A172 (cell line): Measurements from ENCODE around the gene S100A4. TPM values are rescaled to one million over a fixed set of nuclear protein-coding genes. Genes with fewer than 3 reads are reported as not detected.
"Not testable (repeated sequence)": the region's sequence is repeated elsewhere in the genome, so short reads cannot be mapped to it uniquely, and the experiment has no call there.

ENCODE experiments used
- DNase-seq: peaks from one replicate; pipeline ENCODE4 v3.0.0-alpha.2; 2015; ENCODE audit warnings: low spot score
- total RNA-seq: library from RNA; depleted of rRNA; stranded (reverse); fragments of >200 nt; shearing (Covaris generic); gene quantifications from 2 replicates; pipeline ENCODE4 v1.2.3, GENCODE V29; 2014

Gene S100A4
- total RNA-seq, 1 experiment from 2014 or later = 3,194 TPM

- peak; percentile 83 for DNase-seq
These were observed 22.2 kb upstream of the S100A4 start for GRCh38 chr1:153567621-153568366.

DNA sequence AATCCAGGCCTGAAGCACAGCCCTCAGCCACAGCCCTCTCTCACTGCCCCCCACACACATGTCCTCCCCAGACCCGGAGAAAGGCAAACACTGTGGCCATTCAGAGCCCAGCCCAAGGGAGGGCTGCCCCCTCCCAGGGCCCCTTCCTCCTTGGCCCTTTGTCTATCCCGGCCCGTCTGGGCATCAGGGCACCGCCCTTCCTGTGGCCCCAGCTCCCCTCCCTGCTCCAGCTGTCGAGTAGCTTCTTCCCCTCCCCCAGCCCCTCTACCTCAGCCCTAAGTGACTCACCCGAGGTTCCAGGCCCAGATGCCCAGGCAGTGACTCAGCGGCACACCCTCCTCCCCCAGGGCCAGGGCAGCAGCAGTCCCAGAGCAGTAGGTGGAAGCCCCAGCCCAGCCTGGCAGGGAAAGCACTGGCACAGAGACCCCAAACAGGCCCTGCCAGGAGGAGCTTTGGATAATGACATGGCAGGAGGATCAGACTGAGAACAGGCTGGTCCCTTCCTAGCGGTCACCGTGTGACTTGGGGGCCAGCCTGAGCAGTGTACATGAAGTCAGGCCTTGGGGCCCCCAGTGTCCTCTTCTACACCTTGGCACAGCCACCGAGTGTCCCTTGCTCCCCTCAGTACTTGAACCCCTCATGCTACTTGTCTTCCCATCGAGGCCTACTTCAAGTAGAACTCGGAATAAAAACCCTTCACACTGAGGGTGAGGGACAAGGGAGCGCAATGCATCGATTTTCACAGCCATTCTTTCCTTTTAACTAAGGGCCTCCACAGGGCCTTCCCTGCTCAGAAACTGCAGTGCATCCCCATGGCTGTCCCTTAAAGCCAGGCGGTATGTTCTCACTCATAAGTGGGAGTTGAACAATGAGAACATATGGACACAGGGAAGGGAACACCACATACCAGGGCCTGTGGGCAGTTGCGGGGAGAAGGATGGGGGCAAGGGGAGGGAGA, 21.1 kb upstream of the S100A4 start:
- peak; percentile 100 for DNase-seq

GRCh38 chr1:153565529-153566374, 20.1 kb upstream of the S100A4 start, which contains the start of gene S100A2:
S100A2 (minus strand) TSS chr1:153565844; CDS start chr1:153563877, 1,967 bp downstream.
- peak; percentile 97 for DNase-seq

GRCh38 chr1:153563991-153564390, 18.4 kb upstream of the S100A4 start:
- DNase-seq = no peak

- DNase-seq = no peak
These were observed 17.9 kb upstream of the S100A4 start for GRCh38 chr1:153563483-153563901.

GRCh38 chr1:153562021-153562420, 16.4 kb upstream of the S100A4 start:
- DNase-seq = not testable (repeated sequence)

DNA sequence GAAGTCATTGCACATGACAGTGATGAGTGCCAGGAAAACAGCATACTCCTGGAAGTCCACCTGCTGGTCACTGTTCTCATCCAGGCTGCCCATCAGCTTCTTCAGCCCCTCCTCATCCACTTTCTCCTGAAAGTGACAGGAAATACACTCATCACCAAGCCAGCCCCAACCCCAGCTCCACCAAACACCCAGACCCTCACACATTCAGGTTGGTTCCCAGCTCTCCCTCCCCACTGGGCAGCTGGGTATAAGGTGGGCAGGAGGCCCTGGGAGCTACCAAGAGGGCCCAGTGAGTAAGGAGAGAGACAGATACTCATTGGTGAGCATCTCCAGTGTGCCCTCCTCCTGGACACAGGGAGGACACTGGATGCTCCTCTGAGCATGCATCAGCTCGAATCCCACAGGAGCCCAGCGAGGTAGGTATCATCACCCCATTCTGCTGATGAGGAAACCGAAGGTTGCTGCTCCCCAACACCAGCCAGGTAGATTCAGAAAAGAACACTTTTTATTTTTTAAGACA, 15.9 kb upstream of the S100A4 start:
- DNase-seq = no peak

GRCh38 chr1:153560771-153561465, 15.3 kb upstream of the S100A4 start:
- no peak for DNase-seq

- DNase-seq = no peak
These were observed 14.6 kb upstream of the S100A4 start for GRCh38 chr1:153560241-153560640.

DNA sequence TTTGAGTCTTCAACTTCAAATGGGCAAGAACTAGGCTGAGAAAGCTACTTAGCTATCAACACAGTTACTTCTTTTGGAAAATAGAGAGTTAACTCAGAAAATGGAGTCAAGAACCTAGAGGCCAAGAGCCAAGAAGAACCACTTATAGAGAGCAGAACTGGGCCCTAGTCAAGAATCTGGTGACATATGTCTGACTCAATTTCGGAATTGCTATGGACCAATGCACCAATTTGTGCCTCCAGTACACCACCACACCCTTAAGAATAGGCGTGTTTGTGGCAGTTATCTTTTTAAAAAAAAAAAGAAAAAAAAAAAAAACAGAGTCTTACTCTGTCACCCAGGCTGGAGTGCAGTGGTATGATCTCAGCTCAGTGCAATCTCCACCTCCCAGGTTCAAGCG, 12.3 kb upstream of the S100A4 start:
- DNase-seq = no peak

- no peak for DNase-seq
These were observed 10.7 kb upstream of the S100A4 start for GRCh38 chr1:153556348-153556747.

GRCh38 chr1:153553830-153554541, 8.4 kb upstream of the S100A4 start:
- peak; percentile 72 for DNase-seq

DNA sequence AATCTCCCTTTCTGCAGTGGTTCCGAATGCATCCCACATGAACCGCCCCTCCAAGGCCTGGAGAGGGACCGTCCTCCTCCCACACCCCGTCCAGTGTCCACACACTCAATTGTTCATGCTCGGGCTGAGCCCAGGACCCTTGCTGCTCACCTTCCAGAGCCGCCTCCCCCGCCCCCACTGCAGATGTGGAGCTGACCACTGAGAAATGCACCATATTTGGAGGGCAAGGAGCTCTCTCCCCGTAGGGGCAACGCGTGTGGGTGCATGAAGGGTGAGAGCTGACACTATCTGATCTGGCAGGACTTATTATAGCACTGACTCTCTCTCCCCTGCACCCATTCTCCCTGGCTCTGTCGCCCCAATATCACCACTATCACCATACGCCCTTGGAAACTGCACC, 7.5 kb upstream of the S100A4 start:
- DNase-seq = no peak

GRCh38 chr1:153552335-153552734, 6.7 kb upstream of the S100A4 start:
- no peak for DNase-seq

DNA sequence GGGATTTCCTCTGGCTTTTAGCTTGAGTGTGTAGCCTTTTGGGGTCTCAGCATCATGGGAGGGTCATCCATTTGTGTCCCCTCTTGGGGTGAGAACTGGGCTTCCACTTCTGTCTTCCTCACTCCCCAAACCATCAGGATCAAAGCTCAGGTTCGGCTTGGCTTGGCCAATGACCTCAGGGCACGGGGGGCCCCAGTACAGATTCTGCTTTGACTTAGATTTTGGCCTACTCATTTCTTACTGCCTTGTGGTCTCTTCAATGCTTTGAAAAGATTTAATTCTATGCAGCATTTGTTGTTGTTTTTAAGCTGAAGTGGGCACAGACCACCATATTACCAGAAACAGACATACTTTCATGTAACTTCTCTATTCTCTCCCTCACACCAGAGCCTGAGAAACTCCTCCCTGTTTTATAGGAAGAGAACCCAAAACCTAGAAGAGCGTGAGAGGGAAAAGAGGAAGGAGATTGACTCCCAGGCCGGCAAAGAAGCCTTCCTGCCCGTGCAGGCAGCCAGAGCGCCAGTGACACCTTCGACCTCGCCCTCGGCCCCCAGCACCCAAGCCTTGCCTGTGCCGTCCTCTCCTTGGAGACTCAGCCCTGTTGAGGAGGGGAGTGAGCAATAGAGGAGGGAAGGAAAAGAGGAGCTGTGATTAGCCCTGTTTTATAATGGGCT, 5.4 kb upstream of the S100A4 start:
- DNase-seq = no peak

DNA sequence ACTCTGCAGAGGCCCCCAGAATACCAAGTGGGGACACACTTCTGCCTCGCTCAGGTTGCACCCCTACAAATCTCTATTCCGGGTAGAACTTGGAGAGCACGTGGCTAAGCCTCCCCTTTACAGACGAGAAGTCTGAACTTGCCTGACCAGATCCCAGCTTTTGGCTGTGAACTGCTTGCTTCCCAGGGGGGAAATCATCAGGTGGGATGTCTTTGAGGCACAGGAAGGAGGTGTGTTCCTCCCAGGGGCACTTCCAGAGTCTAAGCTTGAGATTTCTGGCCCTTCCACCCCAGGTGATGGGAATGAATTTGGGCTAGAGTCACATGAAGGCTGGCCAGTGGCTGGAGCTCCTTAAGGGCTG, 4.8 kb upstream of the S100A4 start:
- DNase-seq = no peak

DNA sequence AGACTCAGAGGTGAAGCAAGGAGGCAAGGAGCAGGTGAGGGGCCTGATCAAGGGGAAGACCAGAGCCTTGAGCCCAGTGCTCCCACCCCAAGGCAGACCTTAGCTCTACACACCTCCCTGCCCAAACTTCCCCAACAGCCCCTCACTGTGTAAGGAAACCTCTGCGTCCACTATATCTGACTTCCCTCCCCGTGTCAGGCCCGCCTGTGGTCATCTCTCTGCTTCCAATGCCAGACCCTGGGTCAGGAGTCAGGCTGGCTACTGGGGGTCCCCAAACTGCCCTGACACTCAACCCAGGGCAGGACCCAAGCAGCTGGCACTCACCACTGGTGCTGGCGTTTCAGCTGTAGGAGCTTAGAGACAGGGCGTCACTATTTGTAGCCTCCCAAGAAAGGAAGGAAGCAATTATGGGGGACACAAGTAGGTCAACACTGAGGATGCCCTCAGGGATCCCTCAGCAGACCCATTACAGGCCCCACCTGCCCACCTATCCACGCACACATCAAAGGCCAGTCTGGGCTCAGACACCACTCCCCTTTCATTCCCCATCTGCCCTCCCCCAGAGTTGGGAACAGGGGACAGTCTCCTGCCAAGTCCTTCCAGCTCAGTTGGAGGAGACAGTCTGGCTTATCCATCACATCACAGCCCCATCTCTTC, 4.3 kb upstream of the S100A4 start:
- DNase-seq = no peak

GRCh38 chr1:153548722-153549688, 3.4 kb upstream of the S100A4 start, which contains the start of gene S100A3:
S100A3 (minus strand) TSS chr1:153549258; CDS start chr1:153548485, 773 bp downstream.
- peak; percentile 98 for DNase-seq
